ENCODE results near the gene IL32. TPM values are rescaled to one million over a fixed set of nuclear protein-coding genes. Genes with fewer than 3 reads are reported as not detected.
A peak's percentile ranks its signal among the peaks of the same experiment; 100 is the strongest.

IL32 gene
- total and polyA plus RNA-seq, 9 of the 15 experiments (the other 6 are each of a cell fraction or from before 2014, with no cell fraction given): 0.21 to 2.2 (median 0.37) TPM; not detected in 3

GRCh38 chr16:3084969-3085670 is 19.7 kb downstream of the IL32 start:
- H3K9ac ChIP-seq (ENCODE audit: insufficient read depth in 1 of 2, low read depth in 2 of 2, low read length in 2 of 2): no peak overlapping the region
- ChIA-PET POLR2A (interaction anchor here (1.2 kb wide), 1 partner anchor 25 kb away, joined by 3 read pairs; no protein-coding TSS in a partner anchor), CTCF (ENCODE audit: low intra/inter-chr PET ratio) (no interaction called here)
- intact Hi-C loops (cut with micrococcal nuclease) (no loop called here), in situ Hi-C loops (cut with MboI) (no loop called here)
- peak overlapping the region; percentile 36; the same call in 1 of the 2 replicates for H2AFZ ChIP-seq (ENCODE audit: low read depth, low read length)
- H3K4me3 ChIP-seq: no peak overlapping the region
- H3K4me2 ChIP-seq (ENCODE audit: insufficient read depth, low read length): no peak overlapping the region; the same call in 1 of the 2 replicates
- no peak overlapping the region for H3K27ac ChIP-seq (ENCODE audit: extremely low read depth, low read depth, low read length)
- ATAC-seq (no peak), FAIRE-seq (peak; percentile 23), DNase-seq (ENCODE audit: extremely low read depth in 1 of 4, low spot score in 3 of 4) (no peak)
- no peaks in the 10 kb centered on the region for H4K20me1 ChIP-seq (replicated peaks; ENCODE audit: control insufficient read depth, insufficient read depth, low read length)
- 26% methylated on average over 7 of the region's 7 CpGs for WGBS (ENCODE audit: insufficient coverage, low coverage, missing lambda C conversion rate)
- H3K36me3 ChIP-seq (ENCODE audit: control insufficient read depth, insufficient read depth, low read length): no peaks in the 10 kb centered on the region
- peaks cover 19 to 47% of the 10 kb centered on the region in 2 experiments for H3K4me1 ChIP-seq (replicated peaks in 1 of 2; ENCODE audit: control insufficient read depth in 2 of 2, insufficient read depth in 2 of 2, low read length in 2 of 2)
- peaks cover under 1 to 13% of the 10 kb centered on the region in 2 experiments; a peak in 2 of 5 replicates for H3K27me3 ChIP-seq (ENCODE audit: control insufficient read depth in 2 of 2, insufficient read depth in 2 of 2, low read length in 2 of 2)
- no TSS peak for BruUV-seq (replicated peaks)
- H3K9me3 ChIP-seq (replicated peaks; ENCODE audit: control insufficient read depth, insufficient read depth, low read depth, low read length): no peaks in the 10 kb centered on the region
- no peaks in the 10 kb centered on the region for H3K9me1 ChIP-seq (ENCODE audit: control insufficient read depth, insufficient read depth, low read length)
- no peaks in the 10 kb centered on the region for H3K79me2 ChIP-seq (ENCODE audit: control insufficient read depth, insufficient read depth, low read length)
- TF ChIP-seq GTF2E2 (tag; IDR thresholded peaks at IDR 0.05): no peak
- 0 out of 2 replicates have a peak, but pooled peaks have one; percentile 36 for TF ChIP-seq ZNF395 (CRISPR knock-in tag; IDR thresholded peaks at IDR 0.05)
- no peak for TF ChIP-seq PHF21A (IDR thresholded peaks at IDR 0.05; ENCODE audit: borderline replicate concordance, low read depth)
- peak in 1 of 2 experiments; percentile 37; a peak in 1 of 4 replicates for TF ChIP-seq TRIM24 (IDR thresholded peaks at IDR 0.05)
- TF ChIP-seq FOXK2 (conservative IDR thresholded peaks at IDR 0.05 in 1 of 2, IDR thresholded peaks at IDR 0.05 in 1 of 2; ENCODE audit: low read depth in 2 of 2): no peak
- TF ChIP-seq ZNF445 (CRISPR knock-in tag; IDR thresholded peaks at IDR 0.05; ENCODE audit: low read depth): no peak
- no peak for TF ChIP-seq ZNF224 (CRISPR knock-in tag; IDR thresholded peaks at IDR 0.05)
- TF ChIP-seq ARID1B (IDR thresholded peaks at IDR 0.05): peak; percentile 63
- peak; percentile 76 for TF ChIP-seq TCF3 (CRISPR knock-in tag; IDR thresholded peaks at IDR 0.05)
- TF ChIP-seq NCOA2 (IDR thresholded peaks at IDR 0.05; ENCODE audit: partially characterized antibody in 2 of 2): no peak
- peak; percentile 77 for TF ChIP-seq ZFP36 (IDR thresholded peaks at IDR 0.05; ENCODE audit: low read depth, low read length, partially characterized antibody)
- TF ChIP-seq ZBTB33 (CRISPR knock-in tag; IDR thresholded peaks at IDR 0.05): 0 out of 2 replicates have a peak, but pooled peaks have one; percentile 18
- peak; percentile 47; the same call in 1 of the 2 replicates for TF ChIP-seq GATA2 (CRISPR knock-in tag; IDR thresholded peaks at IDR 0.05)
- 0 out of 2 replicates have a peak, but pooled peaks have one; percentile 32 for TF ChIP-seq CXXC5 (CRISPR knock-in tag; IDR thresholded peaks at IDR 0.05)
- TF ChIP-seq HMBOX1 (IDR thresholded peaks at IDR 0.05): peak; percentile 80
- TF ChIP-seq TEAD4 (IDR thresholded peaks at IDR 0.05; ENCODE audit: low read length): peak; percentile 31; the same call in 1 of the 2 replicates
- no peak for TF ChIP-seq TEAD4 (CRISPR knock-in tag; IDR thresholded peaks at IDR 0.05; ENCODE audit: borderline replicate concordance)
- 0 out of 2 replicates have a peak, but pooled peaks have one; percentile 34 for TF ChIP-seq LEF1 (IDR thresholded peaks at IDR 0.05)
- TF ChIP-seq TRIM28 (IDR thresholded peaks at IDR 0.05): peak; percentile 63; the same call in 1 of the 2 replicates
